HG03520 (cell line): Measurements from ENCODE around the gene PCDHA7.
"Not testable (repeated sequence)": the region's sequence is repeated elsewhere in the genome, so short reads cannot be mapped to it uniquely, and the experiment has no call there.

Experiments used
- ATAC-seq: cut with Tn5 transposase; IDR thresholded peaks from one replicate; pipeline ENCODE4 v1.9.1; 2021; ENCODE audit warnings: mild to moderate bottlenecking, moderate library complexity; ENCODE audit not compliant: unreplicated experiment

Gene PCDHA7, protein sequence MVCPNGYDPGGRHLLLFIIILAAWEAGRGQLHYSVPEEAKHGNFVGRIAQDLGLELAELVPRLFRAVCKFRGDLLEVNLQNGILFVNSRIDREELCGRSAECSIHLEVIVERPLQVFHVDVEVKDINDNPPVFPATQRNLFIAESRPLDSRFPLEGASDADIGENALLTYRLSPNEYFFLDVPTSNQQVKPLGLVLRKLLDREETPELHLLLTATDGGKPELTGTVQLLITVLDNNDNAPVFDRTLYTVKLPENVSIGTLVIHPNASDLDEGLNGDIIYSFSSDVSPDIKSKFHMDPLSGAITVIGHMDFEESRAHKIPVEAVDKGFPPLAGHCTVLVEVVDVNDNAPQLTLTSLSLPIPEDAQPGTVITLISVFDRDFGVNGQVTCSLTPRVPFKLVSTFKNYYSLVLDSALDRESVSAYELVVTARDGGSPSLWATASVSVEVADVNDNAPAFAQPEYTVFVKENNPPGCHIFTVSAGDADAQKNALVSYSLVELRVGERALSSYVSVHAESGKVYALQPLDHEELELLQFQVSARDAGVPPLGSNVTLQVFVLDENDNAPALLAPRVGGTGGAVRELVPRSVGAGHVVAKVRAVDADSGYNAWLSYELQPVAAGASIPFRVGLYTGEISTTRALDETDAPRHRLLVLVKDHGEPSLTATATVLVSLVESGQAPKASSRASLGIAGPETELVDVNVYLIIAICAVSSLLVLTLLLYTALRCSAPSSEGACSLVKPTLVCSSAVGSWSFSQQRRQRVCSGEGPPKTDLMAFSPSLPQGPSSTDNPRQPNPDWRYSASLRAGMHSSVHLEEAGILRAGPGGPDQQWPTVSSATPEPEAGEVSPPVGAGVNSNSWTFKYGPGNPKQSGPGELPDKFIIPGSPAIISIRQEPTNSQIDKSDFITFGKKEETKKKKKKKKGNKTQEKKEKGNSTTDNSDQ

GRCh38 chr5:140833993-140834392, at the start of gene PCDHA7:
TSS of gene PCDHA7 (plus strand) at chr5:140834269. CDS start at chr5:140834384, 115 bp downstream.
- no peak for ATAC-seq

DNA sequence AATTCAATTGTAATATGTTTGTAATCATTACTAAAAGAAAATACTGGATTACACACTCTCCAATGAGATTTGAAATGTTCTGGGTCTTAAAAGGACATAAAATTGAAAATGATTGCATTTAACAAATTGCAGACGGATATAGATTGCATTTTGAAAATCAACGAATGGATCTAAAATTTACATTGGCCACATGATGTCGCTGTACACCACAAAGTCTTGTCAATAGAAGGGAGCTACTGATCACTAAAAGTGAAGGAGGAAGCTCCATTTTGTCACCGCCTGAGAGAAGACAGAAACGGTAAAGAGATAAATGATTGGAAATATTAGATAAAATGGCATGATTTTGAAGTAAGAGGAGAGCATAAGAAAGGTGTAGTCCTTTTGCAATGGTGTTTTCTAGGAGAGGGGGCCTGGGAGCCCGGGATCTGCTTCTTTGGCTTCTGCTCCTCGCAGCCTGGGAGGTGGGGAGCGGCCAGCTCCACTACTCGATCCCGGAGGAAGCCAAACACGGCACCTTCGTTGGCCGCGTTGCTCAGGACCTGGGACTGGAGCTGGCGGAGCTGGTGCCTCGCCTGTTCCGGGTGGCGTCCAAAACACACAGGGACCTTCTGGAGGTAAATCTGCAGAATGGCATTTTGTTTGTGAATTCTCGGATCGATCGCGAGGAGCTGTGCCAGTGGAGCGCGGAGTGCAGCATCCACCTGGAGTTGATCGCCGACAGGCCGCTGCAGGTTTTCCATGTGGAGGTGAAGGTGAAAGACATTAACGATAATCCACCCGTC, 48.0 kb upstream of the PCDHA7 start, which contains the start of gene PCDHA1:
TSS of gene PCDHA1 (plus strand) at position 236 of the 782 bp plus-strand sequence.
- no peak for ATAC-seq

- ATAC-seq: not testable (repeated sequence)
Measured at GRCh38 chr5:140787422-140787821, 46.6 kb upstream of the PCDHA7 start.

DNA sequence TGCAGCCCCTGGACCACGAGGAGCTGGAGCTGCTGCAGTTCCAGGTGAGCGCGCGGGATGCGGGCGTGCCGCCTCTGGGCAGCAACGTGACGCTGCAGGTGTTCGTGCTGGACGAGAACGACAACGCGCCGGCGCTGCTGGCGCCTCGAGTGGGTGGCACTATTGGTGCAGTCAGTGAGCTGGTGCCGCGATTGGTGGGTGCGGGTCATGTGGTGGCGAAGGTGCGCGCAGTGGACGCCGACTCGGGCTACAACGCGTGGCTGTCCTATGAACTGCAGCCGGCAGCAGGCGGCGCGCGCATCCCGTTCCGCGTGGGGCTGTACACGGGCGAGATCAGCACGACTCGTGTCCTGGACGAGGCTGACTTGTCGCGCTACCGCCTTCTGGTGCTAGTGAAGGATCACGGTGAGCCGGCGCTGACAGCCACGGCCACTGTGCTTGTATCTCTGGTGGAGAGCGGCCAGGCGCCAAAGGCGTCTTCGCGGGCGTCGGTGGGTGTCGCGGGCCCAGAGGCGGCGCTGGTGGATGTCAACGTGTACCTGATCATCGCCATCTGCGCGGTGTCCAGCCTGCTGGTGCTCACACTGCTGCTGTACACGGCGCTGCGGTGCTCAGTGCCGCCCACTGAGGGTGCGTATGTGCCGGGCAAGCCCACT, 46.1 kb upstream of the PCDHA7 start:
- ATAC-seq: not testable (repeated sequence)

DNA sequence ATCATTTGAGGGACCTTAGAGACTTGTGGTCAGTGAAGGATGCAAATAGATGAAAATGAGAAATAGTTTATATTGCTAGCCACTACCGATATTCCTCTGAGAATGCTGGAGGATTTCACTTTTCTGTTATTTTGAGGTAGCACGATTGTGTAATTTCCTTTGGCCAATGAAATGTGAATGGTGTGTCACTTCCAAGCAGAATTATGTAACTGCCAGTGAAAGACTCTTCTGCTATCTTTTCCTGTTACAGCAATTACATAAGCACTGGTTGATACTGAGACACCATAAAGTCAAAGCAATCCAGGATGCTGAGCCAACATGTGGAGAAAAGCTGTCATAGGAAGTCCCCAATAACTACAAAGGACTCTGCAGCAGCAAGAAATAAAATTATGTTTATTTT, 43.0 kb upstream of the PCDHA7 start:
- ATAC-seq: no peak

DNA sequence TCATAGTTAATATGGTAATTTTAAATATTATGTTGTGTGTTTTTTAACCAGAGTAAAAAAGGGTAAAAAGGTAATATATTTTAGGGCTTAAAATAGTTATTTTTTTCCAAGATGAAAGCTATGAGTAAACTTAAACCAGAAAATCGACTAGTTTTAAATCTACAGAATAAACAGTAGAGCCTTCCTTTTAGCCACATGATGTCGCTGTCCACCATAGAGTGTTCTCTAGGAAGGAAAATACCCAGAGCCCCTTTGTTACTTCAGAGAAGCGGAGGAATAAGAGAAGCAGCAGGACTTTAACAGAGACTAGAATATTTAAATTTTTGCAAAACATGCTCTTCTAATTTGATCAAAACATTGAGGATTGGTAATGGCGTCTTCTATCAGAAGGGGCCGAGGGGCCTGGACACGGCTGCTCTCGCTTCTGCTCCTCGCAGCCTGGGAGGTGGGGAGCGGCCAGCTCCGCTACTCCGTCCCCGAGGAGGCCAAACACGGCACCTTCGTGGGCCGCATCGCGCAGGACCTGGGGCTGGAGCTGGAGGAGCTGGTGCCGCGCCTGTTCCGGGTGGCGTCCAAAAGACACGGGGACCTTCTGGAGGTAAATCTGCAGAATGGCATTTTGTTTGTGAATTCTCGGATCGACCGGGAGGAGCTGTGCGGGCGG, 39.3 kb upstream of the PCDHA7 start, which contains the start of gene PCDHA2:
TSS of gene PCDHA2 (plus strand) at position 258 of the 664 bp plus-strand sequence.
- no peak for ATAC-seq

- no peak for ATAC-seq
Measured at GRCh38 chr5:140795259-140795641, 38.8 kb upstream of the PCDHA7 start.

DNA sequence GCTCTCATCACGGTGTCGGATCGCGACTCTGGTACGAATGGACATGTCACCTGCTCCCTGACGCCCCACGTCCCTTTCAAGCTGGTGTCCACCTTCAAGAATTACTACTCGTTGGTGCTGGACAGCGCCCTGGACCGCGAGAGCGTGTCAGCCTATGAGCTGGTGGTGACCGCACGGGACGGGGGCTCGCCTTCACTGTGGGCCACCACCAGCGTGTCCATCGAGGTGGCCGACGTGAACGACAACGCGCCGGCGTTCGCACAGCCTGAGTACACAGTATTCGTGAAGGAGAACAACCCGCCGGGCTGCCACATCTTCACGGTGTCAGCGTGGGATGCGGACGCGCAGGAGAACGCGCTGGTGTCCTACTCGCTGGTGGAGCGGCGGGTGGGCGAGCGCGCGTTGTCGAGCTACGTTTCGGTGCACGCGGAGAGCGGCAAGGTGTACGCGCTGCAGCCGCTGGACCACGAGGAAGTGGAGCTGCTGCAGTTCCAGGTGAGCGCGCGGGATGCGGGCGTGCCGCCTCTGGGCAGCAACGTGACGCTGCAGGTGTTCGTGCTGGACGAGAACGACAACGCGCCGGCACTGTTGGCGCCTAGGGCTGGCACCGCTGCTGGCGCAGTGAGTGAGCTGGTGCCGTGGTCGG, 37.9 kb upstream of the PCDHA7 start:
- not testable (repeated sequence) for ATAC-seq

DNA sequence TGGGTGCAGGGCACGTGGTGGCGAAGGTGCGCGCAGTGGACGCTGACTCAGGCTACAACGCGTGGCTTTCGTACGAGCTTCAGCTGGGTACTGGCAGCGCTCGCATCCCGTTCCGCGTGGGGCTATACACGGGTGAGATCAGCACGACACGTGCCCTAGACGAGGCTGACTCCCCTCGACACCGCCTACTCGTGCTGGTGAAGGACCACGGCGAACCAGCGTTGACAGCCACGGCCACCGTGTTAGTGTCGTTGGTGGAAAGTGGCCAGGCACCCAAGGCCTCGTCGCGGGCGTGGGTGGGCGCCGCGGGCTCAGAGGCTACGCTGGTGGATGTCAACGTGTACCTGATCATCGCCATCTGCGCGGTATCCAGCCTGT, 37.4 kb upstream of the PCDHA7 start:
- ATAC-seq: no peak

- no peak for ATAC-seq
Measured at GRCh38 chr5:140800816-140801493, 33.1 kb upstream of the PCDHA7 start, which contains the start of gene PCDHA3. TSS of gene PCDHA3 (plus strand) at chr5:140801057.

DNA sequence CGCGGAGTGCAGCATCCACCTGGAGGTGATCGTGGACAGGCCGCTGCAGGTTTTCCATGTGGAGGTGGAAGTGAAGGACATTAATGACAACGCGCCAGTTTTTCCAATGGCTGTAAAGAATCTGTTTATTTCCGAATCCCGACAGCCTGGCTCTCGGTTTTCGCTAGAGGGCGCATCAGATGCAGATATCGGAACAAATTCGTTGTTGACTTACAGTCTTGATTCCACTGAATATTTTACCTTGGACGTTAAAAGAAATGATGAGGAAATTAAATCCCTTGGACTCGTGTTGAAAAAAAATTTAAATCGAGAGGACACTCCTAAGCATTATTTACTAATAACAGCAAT, 32.6 kb upstream of the PCDHA7 start:
- no peak for ATAC-seq

- not testable (repeated sequence) for ATAC-seq
Measured at GRCh38 chr5:140802381-140802780, 31.7 kb upstream of the PCDHA7 start.

DNA sequence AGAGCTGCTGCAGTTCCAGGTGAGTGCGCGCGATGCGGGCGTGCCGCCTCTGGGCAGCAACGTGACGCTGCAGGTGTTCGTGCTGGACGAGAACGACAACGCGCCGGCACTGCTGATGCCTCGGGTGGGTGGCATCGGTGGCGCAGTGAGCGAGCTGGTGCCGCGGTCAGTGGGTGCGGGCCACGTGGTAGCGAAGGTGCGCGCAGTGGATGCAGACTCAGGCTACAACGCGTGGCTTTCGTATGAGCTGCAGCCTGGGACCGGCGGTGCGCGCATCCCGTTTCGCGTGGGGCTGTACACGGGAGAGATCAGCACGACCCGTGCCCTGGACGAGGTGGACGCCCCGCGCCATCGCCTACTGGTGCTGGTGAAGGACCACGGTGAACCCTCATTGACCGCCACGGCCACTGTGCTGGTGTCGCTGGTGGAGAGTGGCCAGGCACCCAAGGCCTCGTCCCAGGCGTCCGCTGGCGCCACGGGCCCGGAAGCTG, 31.2 kb upstream of the PCDHA7 start:
- no peak for ATAC-seq

DNA sequence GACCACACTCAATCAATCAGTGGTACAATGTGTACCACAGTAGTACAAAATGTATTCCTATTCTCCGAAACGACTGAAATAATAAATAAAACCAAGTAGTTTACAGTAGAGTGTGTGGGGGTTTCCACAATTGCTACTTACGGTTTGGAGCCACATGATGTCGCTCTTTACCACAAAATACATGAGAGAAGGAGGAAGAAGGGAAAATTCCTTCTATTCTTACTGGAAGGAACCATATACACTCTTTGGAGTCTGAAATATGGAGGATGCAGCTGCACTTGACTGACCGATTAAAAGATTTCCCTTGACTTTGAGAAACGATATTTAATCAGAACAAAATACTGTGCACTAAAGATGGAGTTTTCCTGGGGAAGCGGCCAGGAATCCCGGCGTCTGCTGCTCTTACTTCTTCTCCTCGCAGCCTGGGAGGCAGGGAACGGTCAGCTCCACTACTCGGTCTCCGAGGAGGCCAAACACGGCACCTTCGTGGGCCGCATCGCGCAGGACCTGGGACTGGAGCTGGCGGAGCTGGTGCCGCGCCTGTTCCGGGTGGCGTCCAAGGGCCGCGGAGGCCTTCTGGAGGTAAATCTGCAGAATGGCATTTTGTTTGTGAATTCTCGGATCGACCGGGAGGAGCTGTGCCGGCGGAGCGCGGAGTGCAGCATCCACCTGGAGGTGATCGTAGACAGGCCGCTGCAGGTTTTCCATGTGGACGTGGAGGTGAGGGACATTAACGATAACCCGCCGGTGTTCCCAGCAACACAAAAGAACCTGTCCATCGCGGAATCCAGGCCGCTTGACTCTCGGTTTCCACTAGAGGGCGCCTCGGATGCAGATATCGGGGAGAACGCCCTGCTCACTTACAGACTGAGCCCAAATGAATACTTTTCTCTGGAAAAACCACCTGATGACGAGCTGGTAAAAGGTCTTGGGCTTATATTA, 27.0 kb upstream of the PCDHA7 start, which contains the start of gene PCDHA4:
TSS of gene PCDHA4 (plus strand) at position 235 of the 942 bp plus-strand sequence.
- no peak for ATAC-seq

DNA sequence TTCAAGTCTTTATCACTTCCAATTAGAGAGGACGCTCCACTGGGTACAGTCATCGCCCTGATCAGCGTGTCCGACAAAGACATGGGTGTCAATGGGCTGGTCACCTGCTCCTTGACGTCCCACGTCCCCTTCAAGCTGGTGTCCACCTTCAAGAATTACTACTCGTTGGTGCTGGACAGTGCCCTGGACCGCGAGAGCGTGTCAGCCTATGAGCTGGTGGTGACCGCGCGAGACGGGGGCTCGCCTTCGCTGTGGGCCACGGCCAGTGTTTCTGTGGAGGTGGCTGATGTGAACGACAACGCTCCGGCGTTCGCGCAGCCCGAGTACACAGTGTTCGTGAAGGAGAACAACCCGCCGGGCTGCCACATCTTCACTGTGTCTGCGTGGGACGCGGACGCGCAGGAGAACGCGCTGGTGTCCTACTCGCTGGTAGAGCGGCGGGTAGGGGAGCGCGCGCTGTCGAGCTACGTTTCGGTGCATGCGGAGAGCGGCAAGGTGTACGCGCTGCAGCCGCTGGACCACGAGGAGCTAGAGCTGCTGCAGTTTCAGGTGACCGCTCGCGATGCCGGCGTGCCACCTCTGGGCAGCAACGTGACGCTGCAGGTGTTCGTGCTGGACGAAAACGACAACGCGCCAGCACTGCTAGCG, 25.7 kb upstream of the PCDHA7 start:
- ATAC-seq: not testable (repeated sequence)

DNA sequence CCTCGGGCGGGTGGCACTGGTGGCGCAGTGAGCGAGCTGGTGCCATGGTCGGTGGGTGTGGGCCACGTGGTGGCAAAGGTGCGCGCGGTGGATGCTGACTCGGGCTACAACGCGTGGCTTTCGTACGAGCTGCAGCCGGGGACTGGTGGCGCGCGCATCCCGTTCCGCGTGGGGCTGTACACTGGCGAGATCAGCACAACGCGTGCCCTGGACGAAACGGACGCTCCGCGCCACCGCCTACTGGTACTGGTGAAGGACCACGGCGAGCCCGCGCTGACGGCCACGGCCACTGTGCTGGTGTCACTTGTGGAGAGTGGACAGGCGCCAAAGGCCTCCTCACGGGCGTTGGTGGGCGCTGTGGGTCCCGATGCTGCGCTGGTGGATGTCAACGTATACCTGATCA, 25.2 kb upstream of the PCDHA7 start:
- no peak for ATAC-seq
